Neural cell (in vitro differentiated cells): ENCODE measurements around the gene CDC40. TPM values are rescaled to one million over a fixed set of nuclear protein-coding genes. Genes with fewer than 3 reads are reported as not detected.

Experiments used
- H2AFZ ChIP-seq: fragments of 200-600, 300-800 bp; sonication (generic), shearing (Covaris generic); 2 replicates; pipeline ENCODE4 v1.6.0; 2014; ENCODE audit warnings: low read depth, mild to moderate bottlenecking, antibody characterized with exemption, low read length, moderate library complexity
- H3F3A ChIP-seq: fragments of 200-600 bp; shearing (Covaris generic); 2 replicates; pipeline ENCODE4 v1.6.1; 2016; ENCODE audit warnings: mild to moderate bottlenecking, moderate library complexity, mixed read lengths, antibody characterized with exemption, low read length; ENCODE audit not compliant: insufficient read depth, poor library complexity, severe bottlenecking
- H3K27ac ChIP-seq: fragments of 200-600, 300-800 bp; sonication (generic), shearing (Covaris generic); 2 replicates; pipeline ENCODE4 v1.5.1; 2014; ENCODE audit warnings: mild to moderate bottlenecking, low read length, moderate library complexity
- H3K27me3 ChIP-seq: fragments of 300-800, 200-600 bp; sonication (generic), shearing (Covaris generic); 2 replicates; pipeline ENCODE4 v1.6.0; 2014; ENCODE audit warnings: mild to moderate bottlenecking, low read depth, low read length, moderate library complexity; ENCODE audit not compliant: insufficient read depth
- H3K36me3 ChIP-seq: fragments of 300-800, 200-600 bp; sonication (generic), shearing (Covaris generic); 2 replicates; pipeline ENCODE4 v1.5.1; 2014; ENCODE audit warnings: mild to moderate bottlenecking, antibody characterized with exemption, low read length, moderate library complexity; ENCODE audit not compliant: insufficient read depth
- H3K4me2 ChIP-seq: fragments of 300-800, 200-600 bp; sonication (generic), shearing (Covaris generic); 2 replicates; pipeline ENCODE4 v1.6.0; 2014; ENCODE audit warnings: mild to moderate bottlenecking, low read length
- H3K4me3 ChIP-seq: fragments of 300-800, 200-600 bp; sonication (generic), shearing (Covaris generic); 2 replicates; pipeline ENCODE4 v1.5.1; 2014; ENCODE audit warnings: mild to moderate bottlenecking, low read length, moderate library complexity
- H3K79me2 ChIP-seq: fragments of 200-600 bp; shearing (Covaris generic); replicated peaks from 2 replicates; pipeline ENCODE4 v1.6.0; 2014; ENCODE audit warnings: mild to moderate bottlenecking, low read length, moderate library complexity; ENCODE audit not compliant: insufficient read depth
- H3K9ac ChIP-seq: fragments of 300-800, 200-600 bp; sonication (generic), shearing (Covaris generic); 2 replicates; pipeline ENCODE4 v1.6.1; 2016; ENCODE audit warnings: mild to moderate bottlenecking, low read length, mixed read lengths
- H3K9me2 ChIP-seq: fragments of 200-600 bp; shearing (Covaris generic); 2 replicates; pipeline ENCODE4 v1.6.1; 2016; ENCODE audit warnings: mild to moderate bottlenecking, low read length, mixed read lengths; ENCODE audit not compliant: insufficient read depth
- H3K9me3 ChIP-seq: fragments of 200-600, 300-800 bp; sonication (generic), shearing (Covaris generic); 2 replicates; pipeline ENCODE4 v1.6.1; 2016; ENCODE audit warnings: mild to moderate bottlenecking, mixed run types, low read length, moderate library complexity, mixed read lengths
- H4K20me1 ChIP-seq: fragments of 200-600 bp; shearing (Covaris generic); 2 replicates; pipeline ENCODE4 v1.6.1; 2016; ENCODE audit warnings: mild to moderate bottlenecking, mixed run types; ENCODE audit not compliant: insufficient read depth
- EP300 ChIP-seq: fragments of 450-650 bp; conservative IDR thresholded peaks from 2 replicates; pipeline ENCODE4 v1.6.1; 2014; ENCODE audit warnings: antibody characterized with exemption, mild to moderate bottlenecking, moderate library complexity; ENCODE audit not compliant: poor library complexity, severe bottlenecking
- EZH2 ChIP-seq: fragments of 200-600, 300-800 bp; shearing (Covaris generic), sonication (generic); IDR thresholded peaks from 2 replicates; pipeline ENCODE4 v1.6.1; 2014; ENCODE audit warnings: antibody characterized with exemption, low read length, borderline replicate concordance, mild to moderate bottlenecking; ENCODE audit not compliant: insufficient read depth, poor library complexity, severe bottlenecking
- MXI1 ChIP-seq: fragments of 450-650 bp; conservative IDR thresholded peaks from 2 replicates; pipeline ENCODE4 v1.6.1; 2014; ENCODE audit warnings: antibody characterized with exemption, mild to moderate bottlenecking; ENCODE audit not compliant: poor library complexity, severe bottlenecking
- POLR2AphosphoS5 ChIP-seq: IDR thresholded peaks from 2 replicates; pipeline ENCODE4 v1.6.1; 2012
- RAD21 ChIP-seq: fragments of 450-650 bp; conservative IDR thresholded peaks from 2 replicates; pipeline ENCODE4 v1.6.1; 2014; ENCODE audit warnings: antibody characterized with exemption, mild to moderate bottlenecking, moderate library complexity
- SMC3 ChIP-seq: fragments of 450-650 bp; conservative IDR thresholded peaks from 2 replicates; pipeline ENCODE4 v1.6.1; 2014; ENCODE audit warnings: antibody characterized with exemption, mild to moderate bottlenecking, moderate library complexity; ENCODE audit not compliant: poor library complexity
- TAF1 ChIP-seq: IDR thresholded peaks from 2 replicates; pipeline ENCODE4 v1.6.1; 2012; ENCODE audit warnings: low read depth
- polyA plus RNA-seq: library from polyadenylated mRNA; depleted of rRNA; stranded (reverse); fragments of >200 nt; gene quantifications from 2 replicates; pipeline ENCODE4 v1.2.3, GENCODE V29; 2014
- TF ChIP-seq, protein P1 (sequence below): IDR thresholded peaks from 2 replicates; pipeline ENCODE4 v1.6.1; 2012; ENCODE audit warnings: borderline replicate concordance
- TF ChIP-seq, protein P2 (sequence below): fragments of 450-650 bp; IDR thresholded peaks from 2 replicates; pipeline ENCODE4 v1.5.1; 2014; ENCODE audit warnings: antibody characterized with exemption, mild to moderate bottlenecking, moderate library complexity; ENCODE audit not compliant: poor library complexity, severe bottlenecking

CDC40 gene
- polyA plus RNA-seq, 1 donor from 2014 or later: 22.9 TPM

DNA sequence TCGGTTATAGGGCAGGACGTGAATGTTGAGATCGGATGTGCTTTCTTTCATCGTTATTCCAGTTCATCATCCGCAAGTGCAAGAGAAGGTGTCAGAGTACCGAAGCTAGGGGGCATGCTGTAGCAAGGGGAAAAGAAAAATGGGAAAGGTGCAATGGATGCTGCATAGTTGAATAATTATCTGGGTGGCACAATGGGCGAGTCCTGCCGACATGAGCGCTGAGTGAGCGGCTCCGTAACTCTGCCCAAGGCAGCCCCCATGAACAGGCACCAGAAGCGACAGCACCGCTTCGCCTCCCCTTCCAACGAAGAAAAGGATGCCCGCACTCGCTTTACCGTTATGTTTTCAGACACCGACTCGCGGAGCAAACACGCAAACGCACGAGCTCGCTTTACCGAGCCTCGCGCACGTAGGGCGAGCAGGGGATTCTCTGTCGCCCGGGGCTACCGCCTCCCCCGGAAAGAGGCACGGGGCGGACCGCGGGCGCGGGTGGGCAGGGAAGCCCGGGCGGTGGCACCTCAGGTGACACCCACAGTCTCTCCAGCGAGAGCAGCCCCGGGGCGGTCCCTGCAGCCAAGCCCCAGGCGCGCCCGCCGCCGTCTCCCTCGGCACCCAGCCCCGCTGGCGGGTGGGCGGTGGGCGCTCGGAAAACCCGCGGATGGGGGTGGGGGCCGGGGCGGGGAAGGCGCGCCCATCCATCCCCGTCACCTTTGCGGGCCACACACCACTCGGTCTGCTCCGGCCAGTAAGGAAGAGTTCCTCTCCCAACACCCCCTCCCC lies 1.4 kb upstream of the CDC40 start:
- Histone ChIP-seq H2AFZ (peak overlapping the region; percentile 58), H3K27ac (peak overlapping the region; percentile 98), H3F3A (peaks cover 3% of the 10 kb centered on the region), H3K36me3 (no peaks in the 10 kb centered on the region), H4K20me1 (peaks cover 10% of the 10 kb centered on the region), H3K27me3 (no peaks in the 10 kb centered on the region), H3K79me2 (peaks cover 81% of the 10 kb centered on the region), H3K9me2 (no peaks in the 10 kb centered on the region), H3K4me2 (peak overlapping the region; percentile 77), H3K4me3 (peak overlapping the region; percentile 85), H3K9me3 (no peaks in the 10 kb centered on the region), H3K9ac (peak overlapping the region; percentile 93)
- TF ChIP-seq, protein P1, sequence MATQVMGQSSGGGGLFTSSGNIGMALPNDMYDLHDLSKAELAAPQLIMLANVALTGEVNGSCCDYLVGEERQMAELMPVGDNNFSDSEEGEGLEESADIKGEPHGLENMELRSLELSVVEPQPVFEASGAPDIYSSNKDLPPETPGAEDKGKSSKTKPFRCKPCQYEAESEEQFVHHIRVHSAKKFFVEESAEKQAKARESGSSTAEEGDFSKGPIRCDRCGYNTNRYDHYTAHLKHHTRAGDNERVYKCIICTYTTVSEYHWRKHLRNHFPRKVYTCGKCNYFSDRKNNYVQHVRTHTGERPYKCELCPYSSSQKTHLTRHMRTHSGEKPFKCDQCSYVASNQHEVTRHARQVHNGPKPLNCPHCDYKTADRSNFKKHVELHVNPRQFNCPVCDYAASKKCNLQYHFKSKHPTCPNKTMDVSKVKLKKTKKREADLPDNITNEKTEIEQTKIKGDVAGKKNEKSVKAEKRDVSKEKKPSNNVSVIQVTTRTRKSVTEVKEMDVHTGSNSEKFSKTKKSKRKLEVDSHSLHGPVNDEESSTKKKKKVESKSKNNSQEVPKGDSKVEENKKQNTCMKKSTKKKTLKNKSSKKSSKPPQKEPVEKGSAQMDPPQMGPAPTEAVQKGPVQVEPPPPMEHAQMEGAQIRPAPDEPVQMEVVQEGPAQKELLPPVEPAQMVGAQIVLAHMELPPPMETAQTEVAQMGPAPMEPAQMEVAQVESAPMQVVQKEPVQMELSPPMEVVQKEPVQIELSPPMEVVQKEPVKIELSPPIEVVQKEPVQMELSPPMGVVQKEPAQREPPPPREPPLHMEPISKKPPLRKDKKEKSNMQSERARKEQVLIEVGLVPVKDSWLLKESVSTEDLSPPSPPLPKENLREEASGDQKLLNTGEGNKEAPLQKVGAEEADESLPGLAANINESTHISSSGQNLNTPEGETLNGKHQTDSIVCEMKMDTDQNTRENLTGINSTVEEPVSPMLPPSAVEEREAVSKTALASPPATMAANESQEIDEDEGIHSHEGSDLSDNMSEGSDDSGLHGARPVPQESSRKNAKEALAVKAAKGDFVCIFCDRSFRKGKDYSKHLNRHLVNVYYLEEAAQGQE: peak; percentile 29
- peak; percentile 47 for TF ChIP-seq EP300
- TF ChIP-seq, protein P2, sequence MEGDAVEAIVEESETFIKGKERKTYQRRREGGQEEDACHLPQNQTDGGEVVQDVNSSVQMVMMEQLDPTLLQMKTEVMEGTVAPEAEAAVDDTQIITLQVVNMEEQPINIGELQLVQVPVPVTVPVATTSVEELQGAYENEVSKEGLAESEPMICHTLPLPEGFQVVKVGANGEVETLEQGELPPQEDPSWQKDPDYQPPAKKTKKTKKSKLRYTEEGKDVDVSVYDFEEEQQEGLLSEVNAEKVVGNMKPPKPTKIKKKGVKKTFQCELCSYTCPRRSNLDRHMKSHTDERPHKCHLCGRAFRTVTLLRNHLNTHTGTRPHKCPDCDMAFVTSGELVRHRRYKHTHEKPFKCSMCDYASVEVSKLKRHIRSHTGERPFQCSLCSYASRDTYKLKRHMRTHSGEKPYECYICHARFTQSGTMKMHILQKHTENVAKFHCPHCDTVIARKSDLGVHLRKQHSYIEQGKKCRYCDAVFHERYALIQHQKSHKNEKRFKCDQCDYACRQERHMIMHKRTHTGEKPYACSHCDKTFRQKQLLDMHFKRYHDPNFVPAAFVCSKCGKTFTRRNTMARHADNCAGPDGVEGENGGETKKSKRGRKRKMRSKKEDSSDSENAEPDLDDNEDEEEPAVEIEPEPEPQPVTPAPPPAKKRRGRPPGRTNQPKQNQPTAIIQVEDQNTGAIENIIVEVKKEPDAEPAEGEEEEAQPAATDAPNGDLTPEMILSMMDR: peak; percentile 90
- TF ChIP-seq POLR2AphosphoS5: peak; percentile 33
- peak; percentile 69 for TF ChIP-seq MXI1
- peak; percentile 77 for TF ChIP-seq RAD21
- peak; percentile 63 for TF ChIP-seq TAF1
- peak; percentile 82 for TF ChIP-seq SMC3
- TF ChIP-seq EZH2: no peak

DNA sequence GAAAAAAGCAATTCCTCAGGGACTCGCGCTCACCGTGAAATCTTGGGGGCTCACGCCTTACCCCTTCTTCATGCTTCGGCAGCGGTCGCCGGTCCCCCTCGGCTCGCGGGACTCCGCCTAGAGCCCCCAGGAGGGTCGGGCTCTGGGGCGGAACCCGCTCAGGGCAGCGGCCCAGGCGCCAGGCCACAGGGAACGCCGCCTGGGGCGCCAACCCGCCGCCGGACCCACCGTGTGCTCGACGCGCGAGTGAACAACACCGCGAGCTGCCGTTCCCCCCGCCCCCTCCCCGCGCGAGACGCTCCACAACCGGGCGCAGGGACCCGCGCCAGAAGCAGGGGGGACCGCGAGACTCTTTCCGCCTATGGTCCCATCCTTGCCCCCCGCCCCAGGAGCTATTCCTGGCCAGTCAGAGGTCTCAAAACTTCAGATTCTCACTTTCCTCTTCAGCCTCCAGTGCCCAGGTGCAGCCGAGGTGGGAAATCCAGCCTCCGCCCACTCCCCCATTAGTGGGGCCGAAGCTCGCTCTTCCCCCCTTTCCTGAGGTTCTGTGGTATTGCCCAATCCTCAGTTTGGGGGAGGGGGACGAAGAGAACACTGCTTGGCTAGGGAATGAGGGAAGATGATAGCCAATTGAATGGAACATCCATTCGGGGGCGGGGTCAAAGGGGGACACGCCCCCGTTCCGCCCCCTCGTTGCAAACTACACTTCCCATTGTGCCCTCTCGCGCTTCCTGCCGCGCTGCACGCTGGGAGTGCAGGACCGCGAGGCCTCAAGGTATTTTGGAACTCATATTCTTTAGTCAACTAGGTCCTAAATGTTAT lies 610 bp upstream of the CDC40 start, which contains the start of gene WASF1:
TSS of gene WASF1 (minus strand) at position 265 of the 822 bp plus-strand sequence. CDS start 52,069 bp downstream, outside the sequence.
- H3K9me3 ChIP-seq: no peaks in the 10 kb centered on the region
- peak within 1 kb of the TSS; percentile 85 for H3K4me3 ChIP-seq
- TF ChIP-seq, protein P2: peak; percentile 39
- TF ChIP-seq MXI1: peak; percentile 33
- TF ChIP-seq, protein P1: peak; percentile 83
- no peak for TF ChIP-seq EZH2
- TF ChIP-seq SMC3: peak; percentile 24
- TF ChIP-seq POLR2AphosphoS5: peak; percentile 98
- no peak for TF ChIP-seq RAD21
- peak; percentile 78 for TF ChIP-seq EP300
- peak; percentile 74 for TF ChIP-seq TAF1
- no peaks in the 10 kb centered on the region for H3K36me3 ChIP-seq
- peaks cover 79% of the 10 kb centered on the region for H3K79me2 ChIP-seq
- no peaks in the 10 kb centered on the region for H3K27me3 ChIP-seq
- peak within 1 kb of the TSS; percentile 73 for H2AFZ ChIP-seq
- H3K27ac ChIP-seq: peak within 1 kb of the TSS; percentile 98
- no peaks in the 10 kb centered on the region for H3K9me2 ChIP-seq
- peak within 1 kb of the TSS; percentile 93 for H3K9ac ChIP-seq
- H3F3A ChIP-seq: peaks cover 3% of the 10 kb centered on the region
- peak within 1 kb of the TSS; percentile 80 for H3K4me2 ChIP-seq
- peaks cover 10% of the 10 kb centered on the region for H4K20me1 ChIP-seq
